B cell (primary cell): ENCODE measurements around the gene CTPS2. TPM values are rescaled to one million over a fixed set of nuclear protein-coding genes. Genes with fewer than 3 reads are reported as not detected.
"Not testable (repeated sequence)": the region's sequence is repeated elsewhere in the genome, so short reads cannot be mapped to it uniquely, and the experiment has no call there.

Source experiments
- ATAC-seq: fragments of 200-7000 bp; cut with Tn5 transposase; one replicate; pipeline ENCODE4 v1.10.0; 2021; ENCODE audit warnings: low read depth, mild to moderate bottlenecking, moderate number of reproducible peaks, moderate library complexity
- CTCF ChIA-PET: fragments of 350-600 bp; sonication (Branson Sonifier 250); formaldehyde crosslinking; loops from one replicate; lab custom pipeline; 2021; ENCODE audit warnings: antibody characterized with exemption, inconsistent platforms; lab: Charles Lee
- POLR2A ChIA-PET: fragments of 350-600 bp; sonication (Branson Sonifier 250); formaldehyde crosslinking; loops from one replicate; lab custom pipeline; 2021; ENCODE audit warnings: antibody characterized with exemption; lab: Charles Lee
- DNase-seq: peaks from one replicate; pipeline ENCODE4 v3.0.0; 2013
- H2AFZ ChIP-seq: 2 replicates; pipeline ENCODE4 v1.6.1; 2012; ENCODE audit warnings: mild to moderate bottlenecking, low read depth, low read length; ENCODE audit not compliant: insufficient read depth, poor library complexity, severe bottlenecking
- H3K27ac ChIP-seq, 2 donors: 1 replicate in 1 of 2; 2 replicates in 1 of 2; pipeline ENCODE4 v1.5.1; 2012 to 2013; ENCODE audit warnings: low read length in 2 of 2, mild to moderate bottlenecking in 2 of 2, moderate library complexity in 1 of 2
- H3K27me3 ChIP-seq, 4 experiments: fragments of 200-600 bp in 1 of 4; sonication (generic) in 1 of 4; replicated peaks in 1 of 4; 1 replicate in 2 of 4; 2 replicates in 2 of 4; pipeline versions ENCODE4 v1.6.1 to v1.7.0; 2013 to 2016; ENCODE audit warnings: low read length in 3 of 4, mild to moderate bottlenecking in 2 of 4, mixed read lengths in 1 of 4, moderate library complexity in 1 of 4; ENCODE audit not compliant: insufficient read depth in 4 of 4, control insufficient read depth in 3 of 4; ENCODE audit errors: control extremely low read depth in 1 of 4
- H3K36me3 ChIP-seq, 2 experiments: replicated peaks in 1 of 2; 1 replicate in 1 of 2; 2 replicates in 1 of 2; pipeline versions ENCODE4 v1.6.1 to v1.7.1; 2013; ENCODE audit warnings: low read length in 1 of 2; ENCODE audit not compliant: insufficient read depth in 2 of 2, control insufficient read depth in 1 of 2; ENCODE audit errors: control extremely low read depth in 1 of 2, extremely low read depth in 1 of 2
- H3K4me1 ChIP-seq, 2 donors: fragments of 200-600 bp in 1 of 2; sonication (generic) in 1 of 2; 1 replicate in 1 of 2; 2 replicates in 1 of 2; pipeline versions ENCODE4 v1.5.1 to v1.6.1; 2013 to 2017; ENCODE audit warnings: low read length in 2 of 2; ENCODE audit not compliant: control insufficient read depth in 2 of 2, insufficient read depth in 2 of 2
- H3K4me2 ChIP-seq: replicated peaks from 2 replicates; pipeline ENCODE3; 2012; ENCODE audit warnings: mild to moderate bottlenecking, low read depth, low read length; ENCODE audit not compliant: poor library complexity, severe bottlenecking
- H3K4me3 ChIP-seq, 5 experiments: fragments of 200-600 bp in 1 of 5; sonication (generic) in 1 of 5; 1 replicate in 3 of 5; 2 replicates in 2 of 5; pipeline versions ENCODE4 v1.5.1 to v1.7.0; 2011 to 2016; ENCODE audit warnings: low read length in 4 of 5, mild to moderate bottlenecking in 4 of 5, low read depth in 2 of 5, control low read depth in 1 of 5, moderate library complexity in 1 of 5; ENCODE audit not compliant: insufficient read depth in 1 of 5; ENCODE audit errors: control extremely low read depth in 1 of 5, extremely low read depth in 1 of 5
- H3K79me2 ChIP-seq: fragments of 200-600 bp; sonication (generic); one replicate; pipeline ENCODE4 v1.6.0; 2016; ENCODE audit warnings: low read length; ENCODE audit not compliant: control insufficient read depth, insufficient read depth
- H3K9ac ChIP-seq: fragments of 200-600 bp; sonication (generic); 2 replicates; pipeline ENCODE4 v1.6.1; 2017; ENCODE audit warnings: mild to moderate bottlenecking, low read length, moderate library complexity
- H3K9me3 ChIP-seq, 3 donors: one replicate each; pipeline versions ENCODE4 v1.6.1 to v1.7.1; 2013; ENCODE audit warnings: low read length in 2 of 3; ENCODE audit not compliant: control insufficient read depth in 2 of 3, insufficient read depth in 1 of 3; ENCODE audit errors: control extremely low read depth in 1 of 3
- H4K20me1 ChIP-seq: 2 replicates; pipeline ENCODE4 v1.6.0; 2012; ENCODE audit warnings: mild to moderate bottlenecking, low read length; ENCODE audit not compliant: insufficient read depth, control insufficient read depth, poor library complexity, severe bottlenecking
- H3K27ac Mint-ChIP-seq: one replicate; pipeline ENCODE4 v1.8.0; 2021; ENCODE audit warnings: mixed read lengths
- H3K27me3 Mint-ChIP-seq: one replicate; pipeline ENCODE4 v1.8.0; 2021; ENCODE audit warnings: mixed read lengths
- H3K4me1 Mint-ChIP-seq: one replicate; pipeline ENCODE4 v1.8.0; 2021; ENCODE audit warnings: mixed read lengths
- H3K4me3 Mint-ChIP-seq: one replicate; pipeline ENCODE4 v1.8.0; 2021; ENCODE audit warnings: mixed read lengths
- H3K9me3 Mint-ChIP-seq: one replicate; pipeline ENCODE4 v1.8.0; 2022; ENCODE audit warnings: mixed read lengths; ENCODE audit not compliant: insufficient read depth
- EZH2 ChIP-seq: IDR thresholded peaks from 2 replicates; pipeline ENCODE4 v1.6.1; 2012; ENCODE audit warnings: borderline replicate concordance, low read depth, mild to moderate bottlenecking, moderate library complexity, low read length; ENCODE audit not compliant: insufficient read depth, poor library complexity, severe bottlenecking
- WGBS: methylation state at CpG from one replicate; pipeline ENCODE4 v1.1.5; 2013; ENCODE audit warnings: missing lambda C conversion rate; ENCODE audit not compliant: insufficient coverage; 5-methylcytosine and 5-hydroxymethylcytosine counted together
- intact Hi-C: fragments of 100-400 bp; cut with micrococcal nuclease; formaldehyde crosslinking; loops from one replicate; pipeline ENCODE4 v1.10.0; 2022
- polyA plus RNA-seq: library from polyadenylated mRNA; depleted of rRNA; stranded (reverse); fragments of >200 nt; gene quantifications from 2 replicates; pipeline ENCODE4 v1.2.3, GENCODE V29; 2012
- total RNA-seq, 2 donors: library from RNA; stranded (reverse); fragments of 120-200 nt in 1 of 2; gene quantifications; 1 replicate in 1 of 2; 2 replicates in 1 of 2; pipeline versions ENCODE4 v1.2.3 to v1.2.4, GENCODE V29; 2013 to 2022
- TF ChIP-seq, protein P1 (sequence below): fragments of 200-600 bp; IDR thresholded peaks from one replicate; pipeline ENCODE4 v1.8.0; 2022; ENCODE audit warnings: antibody characterized with exemption, mild to moderate bottlenecking

CTPS2 gene
- total and polyA plus RNA-seq, 2 donors (not counting 1 experiment from before 2014, with no cell fraction given): 2.5 to 11.7 TPM

DNA sequence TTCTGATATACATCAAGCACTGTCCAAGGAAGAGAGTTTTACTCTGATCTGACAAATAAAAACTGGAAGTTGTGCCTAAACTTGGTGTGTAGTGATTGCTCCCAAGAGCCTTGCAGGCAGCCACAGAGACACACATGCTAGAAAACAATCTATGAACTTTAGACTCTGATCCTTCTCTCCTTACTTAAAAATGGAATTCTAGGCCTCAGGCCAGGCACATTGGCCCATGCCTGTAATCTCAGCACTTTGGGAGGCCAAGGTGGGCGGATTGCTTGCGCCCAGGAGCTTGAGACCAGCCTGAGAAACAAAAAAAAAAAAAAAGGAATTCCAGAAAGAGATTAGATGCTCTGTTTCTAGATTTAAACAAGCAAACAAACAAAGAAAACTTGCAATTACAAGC lies 108.1 kb downstream of the CTPS2 start:
- H3K9ac ChIP-seq: no peak overlapping the region
- no peaks in the 10 kb centered on the region for H3K9me3 ChIP-seq
- no peaks in the 10 kb centered on the region for H3K4me1 ChIP-seq
- Mint-ChIP-seq H3K27ac (no peak overlapping the region), H3K9me3 (no peaks in the 10 kb centered on the region), H3K27me3 (no peaks in the 10 kb centered on the region), H3K4me3 (no peak overlapping the region), H3K4me1 (peaks cover 3% of the 10 kb centered on the region)
- no peaks in the 10 kb centered on the region for H3K79me2 ChIP-seq
- H3K27ac ChIP-seq: no peak overlapping the region
- no peaks in the 10 kb centered on the region for H3K27me3 ChIP-seq
- H4K20me1 ChIP-seq: no peaks in the 10 kb centered on the region
- no peak for TF ChIP-seq EZH2
- TF ChIP-seq, protein P1, sequence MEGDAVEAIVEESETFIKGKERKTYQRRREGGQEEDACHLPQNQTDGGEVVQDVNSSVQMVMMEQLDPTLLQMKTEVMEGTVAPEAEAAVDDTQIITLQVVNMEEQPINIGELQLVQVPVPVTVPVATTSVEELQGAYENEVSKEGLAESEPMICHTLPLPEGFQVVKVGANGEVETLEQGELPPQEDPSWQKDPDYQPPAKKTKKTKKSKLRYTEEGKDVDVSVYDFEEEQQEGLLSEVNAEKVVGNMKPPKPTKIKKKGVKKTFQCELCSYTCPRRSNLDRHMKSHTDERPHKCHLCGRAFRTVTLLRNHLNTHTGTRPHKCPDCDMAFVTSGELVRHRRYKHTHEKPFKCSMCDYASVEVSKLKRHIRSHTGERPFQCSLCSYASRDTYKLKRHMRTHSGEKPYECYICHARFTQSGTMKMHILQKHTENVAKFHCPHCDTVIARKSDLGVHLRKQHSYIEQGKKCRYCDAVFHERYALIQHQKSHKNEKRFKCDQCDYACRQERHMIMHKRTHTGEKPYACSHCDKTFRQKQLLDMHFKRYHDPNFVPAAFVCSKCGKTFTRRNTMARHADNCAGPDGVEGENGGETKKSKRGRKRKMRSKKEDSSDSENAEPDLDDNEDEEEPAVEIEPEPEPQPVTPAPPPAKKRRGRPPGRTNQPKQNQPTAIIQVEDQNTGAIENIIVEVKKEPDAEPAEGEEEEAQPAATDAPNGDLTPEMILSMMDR: no peak
- no peak overlapping the region for H3K4me2 ChIP-seq
- no peak overlapping the region for H3K4me3 ChIP-seq
- no CpG with 5 or more reads among the region's 2 CpGs for WGBS
- POLR2A ChIA-PET: no interaction called here
- no peak overlapping the region for H2AFZ ChIP-seq
- DNase-seq: no peak
- no peak for ATAC-seq
- no peaks in the 10 kb centered on the region for H3K36me3 ChIP-seq
- CTCF ChIA-PET: no interaction called here
- intact Hi-C loops: no loop called here

DNA sequence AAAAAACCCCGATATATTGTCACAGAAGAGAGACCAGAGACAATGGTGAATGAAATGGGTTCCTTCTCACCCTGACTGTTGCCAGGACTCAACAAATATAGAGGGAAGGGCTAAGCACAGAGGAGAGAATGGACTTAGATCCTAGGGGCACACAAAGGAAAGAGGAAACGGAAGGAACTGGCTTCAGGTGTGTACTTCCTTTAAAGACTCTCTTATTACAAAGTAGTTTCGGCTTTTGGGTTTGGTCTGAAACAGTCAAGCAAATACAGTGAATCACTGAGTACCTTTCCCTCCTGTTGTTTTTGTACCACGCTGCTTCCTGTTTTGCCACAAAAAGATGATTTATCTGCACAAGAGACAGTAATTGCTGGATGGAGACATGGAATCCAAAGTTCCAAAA lies 108.6 kb downstream of the CTPS2 start:
- Mint-ChIP-seq H3K4me1 (peaks cover 3% of the 10 kb centered on the region), H3K27ac (no peak overlapping the region), H3K27me3 (no peaks in the 10 kb centered on the region), H3K9me3 (no peaks in the 10 kb centered on the region), H3K4me3 (no peak overlapping the region)
- H3K36me3 ChIP-seq: no peaks in the 10 kb centered on the region
- CTCF ChIA-PET: no interaction called here
- H3K4me3 ChIP-seq: no peak overlapping the region
- H4K20me1 ChIP-seq: no peaks in the 10 kb centered on the region
- no peak overlapping the region for H2AFZ ChIP-seq
- no peak overlapping the region for H3K9ac ChIP-seq
- DNase-seq (no peak), ATAC-seq (no peak)
- H3K27ac ChIP-seq: no peak overlapping the region
- no peaks in the 10 kb centered on the region for H3K9me3 ChIP-seq
- H3K79me2 ChIP-seq: no peaks in the 10 kb centered on the region
- TF ChIP-seq EZH2: no peak
- H3K4me2 ChIP-seq: no peak overlapping the region
- POLR2A ChIA-PET: no interaction called here
- intact Hi-C loops: no loop called here
- WGBS: no CpG with 5 or more reads among the region's 4 CpGs
- no peaks in the 10 kb centered on the region for H3K27me3 ChIP-seq
- no peaks in the 10 kb centered on the region for H3K4me1 ChIP-seq

DNA sequence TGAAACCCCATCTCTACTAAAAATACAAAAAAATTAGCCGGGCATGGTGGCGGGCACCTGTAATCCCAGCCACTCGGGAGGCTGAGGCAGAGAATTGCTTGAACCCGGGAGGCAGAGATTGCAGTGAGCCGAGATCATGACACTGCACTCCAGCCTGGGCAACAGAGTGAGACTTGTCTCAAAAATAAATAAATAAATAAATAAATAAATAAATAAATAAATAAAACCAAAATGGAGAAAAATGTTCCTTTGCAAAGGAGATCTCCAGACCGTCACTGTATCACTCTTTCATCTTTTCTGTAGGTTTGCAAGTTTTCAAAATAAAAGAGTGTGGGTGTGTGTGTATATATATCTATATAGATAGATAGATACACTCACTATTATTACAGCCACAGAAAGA lies 109.2 kb downstream of the CTPS2 start:
- H3K9ac ChIP-seq, H3K9me3 Mint-ChIP-seq, H3K4me1 Mint-ChIP-seq, H3K4me2 ChIP-seq, DNase-seq, H3K27me3 Mint-ChIP-seq, H3K79me2 ChIP-seq, H3K27me3 ChIP-seq, POLR2A ChIA-PET, H3K27ac Mint-ChIP-seq, H2AFZ ChIP-seq, H3K27ac ChIP-seq, H3K4me3 ChIP-seq, H4K20me1 ChIP-seq, H3K9me3 ChIP-seq, intact Hi-C loops, H3K36me3 ChIP-seq, H3K4me1 ChIP-seq, CTCF ChIA-PET, H3K4me3 Mint-ChIP-seq, ATAC-seq: not testable (repeated sequence)
- WGBS: no CpG with 5 or more reads among the region's 6 CpGs
